T-helper 2 cell treated with Interferon-gamma antibody and Interleukin-4, amounts not matched to agents 100 ng/mL and 5 ng/mL, for 36 hours (primary cell): ENCODE data around the gene NPTXR. TPM values are rescaled to one million over a fixed set of nuclear protein-coding genes. Genes with fewer than 3 reads are reported as not detected.
"Not testable (repeated sequence)": the region's sequence is repeated elsewhere in the genome, so short reads cannot be mapped to it uniquely, and the experiment has no call there.

Experiments used
- intact Hi-C: fragments of 100-400 bp; cut with micrococcal nuclease; formaldehyde crosslinking; loops from one replicate; pipeline ENCODE4 v1.15.1; 2023
- total RNA-seq: library from RNA; stranded (reverse); gene quantifications from 2 replicates; pipeline ENCODE4 v1.2.3, GENCODE V29; 2022

The NPTXR gene
- total RNA-seq, 1 donor from 2014 or later, result 0.93 TPM

DNA sequence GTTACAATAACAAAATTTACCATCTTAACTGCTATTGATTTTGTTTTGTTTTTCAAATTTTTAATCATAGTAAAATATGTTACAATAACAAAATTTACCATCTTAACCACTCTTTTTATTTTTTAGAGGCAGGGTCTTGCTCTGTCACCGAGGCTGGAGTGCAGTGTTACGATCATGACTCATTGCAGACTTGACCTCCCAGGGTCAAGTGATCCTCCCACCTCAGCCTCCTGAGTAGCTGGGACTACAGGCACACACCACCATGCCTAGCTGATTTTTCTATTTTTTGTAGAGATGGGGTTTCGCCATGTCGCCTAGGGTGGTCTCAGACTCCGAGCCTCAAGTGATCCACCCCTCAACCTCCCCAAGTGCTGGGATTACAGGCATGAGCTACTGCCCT lies 10.1 kb upstream of the NPTXR start:
- intact Hi-C loops, result not testable (repeated sequence)

DNA sequence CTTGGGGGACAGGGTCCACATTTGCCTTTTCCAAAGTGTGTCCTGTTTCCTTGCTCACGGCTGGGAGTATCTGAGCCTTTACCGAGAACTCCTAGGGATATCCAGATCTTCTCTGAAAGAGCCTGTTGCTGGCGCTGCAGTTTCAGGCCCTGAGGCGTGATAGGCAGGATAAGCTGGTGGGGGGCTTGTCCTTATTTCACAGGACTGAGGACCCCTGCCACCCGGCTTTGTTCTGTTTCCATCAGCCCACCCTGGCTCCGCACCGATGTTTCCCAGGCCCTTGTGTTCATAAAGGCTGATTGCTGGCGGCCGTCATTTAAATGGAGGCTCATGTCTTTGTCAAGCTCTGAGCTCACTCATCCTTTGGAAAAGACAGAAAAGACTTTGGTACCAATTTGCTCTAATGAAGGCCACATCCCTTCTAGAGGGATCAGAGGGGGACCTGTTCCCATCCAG lies 9.4 kb upstream of the NPTXR start:
- intact Hi-C loops, result no loop called here

- intact Hi-C loops, result no loop called here
Observed at GRCh38 chr22:38852522-38852921, 8.7 kb upstream of the NPTXR start.

- intact Hi-C loops, result no loop called here
Observed at GRCh38 chr22:38850941-38851849, 7.4 kb upstream of the NPTXR start.

- intact Hi-C loops, result no loop called here
Observed at GRCh38 chr22:38850399-38850798, 6.6 kb upstream of the NPTXR start.

DNA sequence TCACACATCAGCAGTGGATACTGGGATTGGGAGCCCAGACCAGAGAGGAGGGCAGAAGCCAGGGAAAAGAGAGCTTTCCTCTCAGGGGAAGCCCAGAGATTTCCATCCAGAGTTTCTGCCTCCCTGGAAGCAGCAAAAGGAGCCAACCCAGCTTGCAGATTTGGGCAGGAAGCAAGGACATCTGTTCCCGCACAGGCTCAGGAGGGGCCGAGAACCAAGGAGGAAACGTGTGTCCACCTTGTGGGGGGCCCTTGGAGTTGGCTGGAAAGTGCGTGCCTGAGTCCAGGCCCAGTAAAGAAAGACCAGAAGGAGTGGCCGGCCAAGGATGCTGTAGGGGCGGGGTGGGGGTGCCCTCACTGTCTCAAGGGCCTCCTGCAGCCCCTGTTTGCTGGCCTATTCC lies 6.0 kb upstream of the NPTXR start:
- intact Hi-C loops, result no loop called here

DNA sequence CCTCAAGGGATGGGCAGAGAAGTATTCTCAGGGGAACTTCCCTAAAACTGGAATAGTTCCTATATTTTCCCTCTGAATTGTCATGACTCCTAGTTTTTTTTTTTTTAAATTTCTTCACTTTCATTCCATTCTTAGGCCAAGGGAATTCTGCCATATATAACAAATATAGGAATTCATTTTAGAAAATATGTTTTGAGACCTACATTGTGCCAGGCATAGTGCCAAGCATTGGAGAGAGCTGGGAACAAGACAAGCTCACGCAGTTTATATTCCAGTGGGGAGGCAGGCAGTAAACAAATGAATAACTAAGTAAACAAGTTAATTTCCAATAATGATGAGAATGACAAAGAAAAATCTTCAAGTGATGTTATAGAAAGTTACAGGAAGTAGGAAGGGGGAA lies 2.6 kb upstream of the NPTXR start:
- intact Hi-C loops, result no loop called here

DNA sequence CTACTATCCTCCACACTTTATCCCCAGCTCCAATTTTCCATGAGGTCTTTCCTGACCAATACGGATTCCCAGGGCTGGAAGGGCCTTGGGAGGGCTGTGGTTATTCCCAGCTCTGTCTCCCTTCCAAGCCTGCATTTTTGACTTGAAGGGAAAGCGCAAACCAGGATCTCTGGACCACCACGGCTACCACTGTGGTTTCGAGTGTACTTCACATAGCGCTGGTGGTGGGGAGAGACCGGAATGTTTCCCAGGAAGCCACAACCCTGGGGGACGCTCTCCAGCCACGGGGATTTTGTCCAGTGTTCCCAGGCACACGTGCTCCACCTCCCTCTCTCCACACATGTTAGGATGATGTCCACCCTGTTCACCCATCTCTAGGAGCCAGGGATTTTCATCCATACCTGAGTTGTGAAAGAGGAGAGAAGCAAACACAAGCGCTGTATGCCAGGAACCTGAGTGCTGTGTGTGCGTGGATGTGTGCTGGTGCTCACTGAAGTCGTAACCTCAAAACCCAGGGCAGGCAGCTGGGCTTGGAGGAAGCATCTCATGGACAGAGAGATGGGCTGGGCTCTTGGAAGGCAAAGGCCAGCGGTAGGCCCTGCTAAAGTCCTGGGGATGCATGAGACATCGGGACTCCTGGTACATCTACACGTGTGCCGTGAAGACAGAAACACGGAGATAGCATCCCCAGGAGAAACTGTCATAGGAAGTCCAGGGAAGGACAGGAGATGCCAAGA lies 1.3 kb upstream of the NPTXR start:
- intact Hi-C loops, result no loop called here

DNA sequence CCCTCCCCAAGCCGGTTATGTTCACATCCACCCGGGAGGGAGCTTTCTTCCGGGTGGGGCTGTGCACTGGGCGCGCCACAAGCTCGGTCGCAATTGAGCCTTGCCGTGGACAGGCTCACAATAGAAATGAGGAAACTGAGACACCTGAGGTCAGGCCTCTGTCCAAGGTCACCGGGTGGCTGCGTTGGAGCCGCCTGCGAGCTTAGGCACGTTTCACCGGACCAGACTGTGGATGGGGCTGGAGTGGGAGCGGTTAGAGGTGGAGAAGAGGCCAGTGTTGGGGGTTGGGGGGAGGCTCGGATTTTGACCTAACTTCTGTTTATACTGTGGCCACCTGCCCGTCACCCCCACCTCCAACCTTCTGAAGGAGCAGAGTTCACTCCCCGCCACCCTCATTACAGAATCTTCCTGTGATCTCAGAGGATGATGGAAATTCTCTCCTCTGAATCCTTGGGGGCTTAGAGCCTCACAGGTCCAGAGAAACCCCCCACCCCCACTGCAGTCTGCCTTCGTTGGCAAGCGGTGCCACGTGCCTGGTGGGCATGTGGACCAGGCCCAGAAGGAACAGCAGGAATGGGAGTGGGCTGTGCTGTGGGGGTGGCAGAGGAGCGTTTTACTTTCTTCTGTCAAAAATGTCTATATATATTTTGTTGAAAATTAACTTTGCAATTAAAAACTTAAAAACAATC lies 631 bp upstream of the NPTXR start:
- intact Hi-C loops, result no loop called here

DNA sequence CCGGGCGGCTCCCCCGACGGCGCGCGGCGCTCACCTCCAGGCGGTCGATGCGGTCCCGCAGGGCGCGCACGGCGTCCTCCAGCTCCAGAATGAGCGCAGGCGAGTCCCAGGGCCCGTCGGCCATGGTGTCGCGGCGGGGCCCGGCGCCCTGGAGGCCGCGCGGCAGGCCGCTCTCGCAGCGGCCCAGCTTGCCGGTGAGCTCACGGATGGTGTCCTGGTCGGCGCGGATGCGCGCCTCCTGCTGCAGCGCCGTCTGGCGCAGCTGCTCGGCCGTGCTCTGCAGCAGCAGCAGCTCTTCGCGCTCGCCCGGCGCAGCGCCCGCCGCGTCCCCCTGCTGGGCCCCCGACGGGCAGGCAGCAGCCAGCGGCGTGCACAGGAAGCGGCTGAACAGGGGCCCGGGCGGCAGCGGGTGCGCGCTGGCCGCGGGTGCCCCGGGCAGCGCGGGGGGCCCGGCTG lies 599 bp downstream of the NPTXR start:
- intact Hi-C loops, result no loop called here

GRCh38 chr22:38842512-38843200 lies 1.2 kb downstream of the NPTXR start:
- intact Hi-C loops, result no loop called here

- intact Hi-C loops, result no loop called here
Observed at GRCh38 chr22:38841635-38842034, 2.2 kb downstream of the NPTXR start.

GRCh38 chr22:38841211-38841610 lies 2.6 kb downstream of the NPTXR start:
- intact Hi-C loops, result no loop called here

DNA sequence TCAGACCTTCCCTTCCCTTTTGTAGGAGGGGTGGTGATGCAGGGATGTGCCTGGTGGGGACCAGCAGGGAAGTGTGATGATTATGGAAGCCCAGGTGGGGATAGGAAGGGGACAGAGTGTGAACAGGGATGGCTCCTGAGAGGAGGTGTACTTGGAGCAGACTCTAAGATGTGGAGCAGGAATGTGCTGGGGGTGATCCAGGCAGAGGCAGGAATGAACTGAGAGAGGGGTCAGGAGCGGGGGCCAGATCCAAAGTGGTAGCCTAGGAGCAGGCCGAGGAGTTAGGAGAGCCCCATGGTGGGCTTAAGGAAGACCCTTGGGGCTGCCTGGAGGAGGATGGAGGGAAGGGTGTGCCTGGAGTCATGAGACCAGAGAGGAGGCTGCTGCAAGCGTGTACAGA lies 3.7 kb downstream of the NPTXR start:
- intact Hi-C loops, result no loop called here

DNA sequence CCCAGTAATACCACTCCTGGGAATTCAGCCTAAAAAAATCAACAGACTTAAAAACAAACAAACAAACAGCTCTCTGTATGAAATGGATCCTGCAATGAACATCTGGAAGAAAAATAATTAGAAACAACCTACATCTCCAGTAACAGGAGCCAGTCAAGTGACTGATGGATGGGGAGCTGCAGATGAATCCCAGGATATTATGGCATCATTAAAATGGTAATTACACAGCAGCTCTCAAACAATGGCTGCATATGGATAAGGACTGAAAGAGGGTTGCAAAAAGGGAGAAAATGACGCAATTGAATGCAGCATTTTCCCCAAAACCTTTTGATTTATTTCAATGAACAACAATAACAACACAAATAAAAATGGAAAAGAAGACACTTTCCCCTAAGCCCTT lies 4.1 kb downstream of the NPTXR start:
- intact Hi-C loops, result no loop called here

- intact Hi-C loops, result no loop called here
Observed at GRCh38 chr22:38837414-38837928, 6.4 kb downstream of the NPTXR start.

DNA sequence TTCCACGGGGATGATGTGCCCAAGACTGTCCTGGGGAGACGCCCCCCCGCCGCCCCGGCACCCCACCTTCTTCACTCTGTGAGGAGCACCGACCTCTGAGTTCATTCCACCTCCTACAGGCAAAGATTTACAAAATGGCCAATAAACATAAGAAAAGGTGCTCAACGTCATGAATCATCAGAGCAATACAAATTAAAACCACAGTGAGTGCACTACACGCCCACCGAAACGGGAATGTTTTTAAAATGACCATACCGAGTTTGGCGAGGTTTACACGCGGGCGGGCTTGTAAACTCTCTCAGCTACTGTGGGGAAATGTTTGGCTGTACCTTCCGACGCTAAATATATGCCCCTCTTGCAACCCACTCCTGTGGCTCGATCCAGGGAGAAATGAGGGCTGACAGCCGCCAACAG lies 7.9 kb downstream of the NPTXR start:
- intact Hi-C loops, result no loop called here

DNA sequence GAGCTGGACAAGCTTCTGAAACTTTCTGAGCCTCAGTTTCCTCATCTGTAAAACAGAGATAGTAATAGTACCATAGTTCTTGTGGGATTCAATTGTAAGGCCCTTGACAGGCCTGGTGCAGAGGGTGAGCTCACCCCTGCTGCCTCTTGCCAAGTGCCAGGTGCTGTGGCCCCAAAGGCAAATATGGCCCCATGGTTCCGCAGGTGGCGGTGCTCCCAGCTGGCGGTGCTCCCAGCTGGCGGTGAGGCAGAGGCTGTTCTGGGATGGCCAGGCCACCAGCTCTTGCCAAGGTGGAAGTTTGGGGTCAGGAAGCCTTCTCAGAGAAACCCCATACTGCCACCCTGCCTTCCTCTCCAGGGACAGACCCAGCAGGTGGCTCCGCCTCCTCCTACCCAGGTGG lies 8.8 kb downstream of the NPTXR start:
- intact Hi-C loops, result no loop called here

GRCh38 chr22:38834215-38834953 lies 9.4 kb downstream of the NPTXR start:
- intact Hi-C loops, result no loop called here

GRCh38 chr22:38833061-38833460 lies 10.8 kb downstream of the NPTXR start:
- intact Hi-C loops, result no loop called here
